GM18907 (cell line): Measurements from ENCODE around the gene MTG2.

Source experiments
- ATAC-seq: cut with Tn5 transposase; IDR thresholded peaks from one replicate; pipeline ENCODE4 v1.9.1; 2021; ENCODE audit warnings: mild to moderate bottlenecking, moderate library complexity; ENCODE audit not compliant: unreplicated experiment

The MTG2 gene

GRCh38 chr20:62162765-62163484, 19.9 kb upstream of the MTG2 start:
- ATAC-seq: no peak

- no peak for ATAC-seq
Observed at GRCh38 chr20:62163485-62163865, 19.4 kb upstream of the MTG2 start.

DNA sequence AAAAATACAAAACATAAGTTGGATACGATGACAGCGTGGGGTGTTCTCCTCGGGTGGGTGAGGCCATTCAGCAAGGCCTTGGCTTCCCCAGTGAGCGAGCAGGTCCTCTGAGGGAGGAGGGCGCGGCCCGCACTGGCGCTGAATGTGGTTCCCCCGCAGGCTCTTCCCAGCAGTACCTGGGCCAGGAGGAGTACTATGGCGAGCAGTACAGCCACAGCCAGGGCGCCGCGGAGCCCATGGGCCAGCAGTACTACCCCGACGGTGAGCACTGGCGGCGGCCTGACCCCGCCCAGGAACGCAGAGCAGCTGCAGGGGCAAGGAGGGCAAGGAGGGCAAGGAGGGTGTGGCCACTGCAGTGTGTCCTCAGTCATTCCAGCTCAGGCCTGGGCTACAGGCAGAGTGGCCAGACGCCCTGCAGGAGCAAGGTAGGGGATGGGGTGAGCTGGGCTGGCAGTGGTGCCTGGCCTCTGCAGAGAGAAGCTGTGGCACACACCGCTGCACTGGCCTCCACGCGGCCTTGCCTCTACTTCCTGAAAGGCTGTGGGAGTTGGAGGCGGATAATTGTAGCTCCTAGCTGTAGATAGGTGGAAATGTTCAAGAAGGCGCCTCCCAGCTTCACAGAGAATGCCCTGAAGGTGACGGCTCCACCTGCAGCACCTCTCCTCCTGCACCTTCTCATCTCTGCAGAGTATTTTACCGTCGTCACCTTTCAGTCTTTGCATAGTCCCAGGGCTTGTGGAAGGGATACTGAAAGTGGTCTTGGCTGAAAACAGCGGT, 18.7 kb upstream of the MTG2 start:
- no peak for ATAC-seq

- no peak for ATAC-seq
Observed at GRCh38 chr20:62164879-62165761, 17.7 kb upstream of the MTG2 start.

DNA sequence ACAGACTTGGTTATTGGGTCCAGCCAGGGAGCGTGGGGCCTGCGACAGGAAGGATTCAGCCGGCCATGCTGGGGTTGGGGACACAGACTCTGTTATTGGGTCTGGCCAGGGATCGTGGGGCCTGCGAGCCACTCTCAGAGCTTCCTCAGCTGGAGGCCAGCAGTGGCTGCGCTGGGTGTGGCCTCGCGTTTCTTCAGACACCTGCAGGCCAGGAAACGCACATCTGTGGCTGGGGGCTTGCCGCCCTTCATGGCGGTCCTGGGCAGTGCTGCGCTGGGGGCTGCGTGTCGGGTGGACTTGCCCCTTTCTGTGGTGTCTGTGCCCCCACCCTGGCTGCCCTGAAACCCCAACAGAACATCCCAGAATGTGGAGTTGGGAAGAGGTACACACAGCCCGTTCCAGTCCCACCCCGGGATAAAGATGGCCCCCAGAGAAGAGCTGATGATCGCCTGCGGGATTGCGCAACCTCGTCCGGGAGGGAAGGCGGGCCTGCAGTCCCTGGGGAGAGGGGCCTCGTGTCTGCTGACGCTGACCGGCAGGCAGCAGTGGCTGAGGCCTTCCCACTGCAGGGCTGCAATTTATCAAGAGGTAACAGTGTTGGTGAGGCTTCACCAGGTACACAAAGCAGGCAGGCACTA, 16.9 kb upstream of the MTG2 start:
- ATAC-seq: no peak

DNA sequence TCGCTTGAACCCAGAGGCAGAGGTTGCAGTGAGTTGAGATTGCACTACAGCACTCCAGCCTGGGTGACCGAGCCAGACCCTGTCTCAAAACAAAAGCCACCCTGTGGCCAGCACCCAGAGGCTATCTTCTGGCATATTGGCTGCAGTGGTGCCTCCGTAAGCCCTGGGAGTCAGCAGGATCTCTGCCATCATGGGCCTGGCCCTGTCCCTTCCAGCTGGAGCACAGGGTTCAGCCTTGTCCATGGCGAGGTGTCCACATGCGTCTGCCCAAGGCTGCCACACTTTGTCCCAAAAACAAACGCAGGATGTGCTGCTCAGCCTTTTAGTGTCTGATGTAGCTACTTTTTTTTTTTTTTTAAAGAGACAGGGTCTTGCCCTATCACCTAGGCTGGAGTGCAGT, 15.4 kb upstream of the MTG2 start:
- no peak for ATAC-seq

- no peak for ATAC-seq
Observed at GRCh38 chr20:62168061-62168460, 14.8 kb upstream of the MTG2 start.

GRCh38 chr20:62168890-62169435, 13.9 kb upstream of the MTG2 start:
- no peak for ATAC-seq

- ATAC-seq: no peak
Observed at GRCh38 chr20:62170536-62170935, 12.3 kb upstream of the MTG2 start.

DNA sequence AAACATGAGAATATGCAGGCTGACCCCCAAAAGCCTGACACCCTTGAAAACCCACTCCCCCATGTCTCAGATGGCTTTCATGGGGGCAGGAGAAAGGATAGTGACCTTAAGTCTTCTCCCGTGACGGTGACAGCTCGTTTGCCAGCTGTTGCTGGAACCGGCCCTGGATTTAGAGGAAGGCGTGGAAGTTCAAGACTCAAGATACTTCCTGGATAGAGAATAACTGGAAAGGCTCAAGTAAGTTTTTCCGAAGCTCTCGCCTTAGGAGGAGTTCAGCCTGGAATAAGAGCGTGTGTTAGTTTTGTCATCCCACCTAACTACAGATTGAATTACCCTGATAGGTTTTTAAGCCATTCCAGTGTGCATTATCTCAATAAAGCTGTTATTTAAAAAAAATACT, 11.6 kb upstream of the MTG2 start:
- ATAC-seq: no peak

GRCh38 chr20:62172666-62173065, 10.2 kb upstream of the MTG2 start:
- no peak for ATAC-seq

- no peak for ATAC-seq
Observed at GRCh38 chr20:62174021-62174804, 8.6 kb upstream of the MTG2 start.

DNA sequence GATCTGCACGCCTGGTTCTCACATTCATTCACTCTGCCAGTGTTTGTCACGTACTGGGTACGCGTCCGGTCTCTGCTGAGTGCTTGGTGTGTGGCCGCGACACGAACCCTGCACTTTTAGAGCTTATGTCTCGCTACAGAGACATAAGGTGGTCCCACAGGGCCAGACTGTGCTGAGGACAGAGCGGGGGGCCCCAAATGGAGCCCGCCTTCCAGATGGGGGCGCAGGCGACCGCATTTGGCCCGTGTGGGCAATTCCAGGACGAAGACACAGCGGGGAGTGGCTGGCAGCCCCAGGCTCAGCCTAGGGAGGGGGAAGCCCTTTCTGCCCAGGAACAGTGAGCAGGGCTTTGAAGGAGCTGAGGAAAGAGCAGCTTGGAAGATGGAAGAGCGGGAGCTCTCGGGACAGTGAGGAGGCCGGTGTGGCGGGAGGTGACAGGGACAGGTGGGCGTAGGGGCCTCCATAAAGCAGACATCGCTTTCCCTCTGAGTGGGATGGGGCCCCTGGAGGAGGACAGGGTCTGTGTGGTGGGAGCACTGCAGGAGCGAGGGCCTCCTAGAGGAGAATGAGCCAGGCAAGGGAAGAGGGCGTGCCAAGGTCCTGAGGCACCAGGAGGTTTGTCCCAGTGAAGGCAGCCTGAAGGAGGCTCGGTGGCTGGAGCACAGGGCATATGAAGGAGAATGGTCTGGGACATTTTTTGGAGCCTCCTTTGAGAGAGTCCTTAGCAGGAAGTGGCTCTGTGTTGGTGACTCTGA, 7.8 kb upstream of the MTG2 start:
- ATAC-seq: no peak

- ATAC-seq: no peak
Observed at GRCh38 chr20:62175711-62176110, 7.1 kb upstream of the MTG2 start.

- no peak for ATAC-seq
Observed at GRCh38 chr20:62176866-62177265, 6.0 kb upstream of the MTG2 start.

DNA sequence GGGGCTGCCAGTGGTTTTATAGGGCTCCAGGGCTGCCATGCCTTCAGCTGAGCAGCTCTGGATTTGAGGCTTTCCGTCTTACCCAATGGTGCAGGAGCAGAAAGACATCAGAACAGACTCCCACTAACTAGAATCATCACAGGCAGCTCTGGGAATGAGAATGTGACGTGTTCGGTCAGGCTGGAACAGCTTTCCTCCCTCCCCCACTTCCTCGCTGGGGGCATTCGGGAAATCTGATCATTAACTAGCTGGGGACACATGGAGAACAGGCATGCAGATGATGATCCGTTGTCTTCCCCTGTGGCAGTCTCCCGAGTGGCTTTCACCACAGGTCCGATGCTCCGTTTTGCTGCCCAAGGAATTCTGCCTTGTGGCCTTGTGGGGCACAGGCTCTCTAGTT, 5.5 kb upstream of the MTG2 start:
- no peak for ATAC-seq

DNA sequence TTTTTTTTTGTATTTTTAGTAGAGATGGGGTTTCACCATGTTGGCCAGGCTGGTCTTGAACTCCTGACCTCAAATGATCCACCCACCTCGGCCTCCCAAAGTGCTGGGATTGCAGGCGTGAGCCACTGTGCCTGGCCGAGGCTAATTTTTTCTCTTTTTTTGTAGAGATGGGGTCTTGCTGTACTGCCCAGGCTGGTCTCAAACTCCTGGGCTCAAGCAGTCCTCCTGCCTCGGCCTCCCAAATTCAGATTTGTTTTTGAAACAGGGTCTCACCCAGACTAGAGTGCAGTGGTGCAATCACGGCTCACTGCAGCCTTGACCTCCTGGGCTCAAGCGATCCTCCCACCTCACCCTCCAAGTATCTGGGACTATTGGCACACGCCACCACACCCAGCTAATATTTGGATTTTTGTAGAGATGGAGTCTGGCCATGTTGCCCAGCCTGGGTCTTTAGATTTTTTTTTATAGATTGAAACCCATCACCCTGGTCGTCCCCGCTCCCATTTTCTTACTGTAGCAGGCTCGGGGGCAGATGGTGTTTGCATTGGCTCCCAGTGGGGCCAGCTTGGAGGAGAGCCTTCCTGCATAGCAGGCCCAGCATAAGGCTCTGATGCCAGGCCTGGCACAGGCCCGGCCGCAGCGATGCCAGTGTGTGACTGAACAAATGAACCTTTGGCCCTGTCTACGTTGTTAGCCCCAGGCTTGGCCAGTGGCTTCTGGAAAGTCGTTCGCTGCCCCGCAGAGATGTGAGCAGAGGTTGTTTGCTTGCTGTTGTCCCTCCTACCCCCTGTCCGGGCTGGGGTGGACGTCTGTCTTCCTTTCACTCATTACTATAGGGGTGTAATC, 4.3 kb upstream of the MTG2 start:
- no peak for ATAC-seq

- ATAC-seq: no peak
Observed at GRCh38 chr20:62179162-62179504, 3.7 kb upstream of the MTG2 start.

GRCh38 chr20:62181808-62182207, 1.0 kb upstream of the MTG2 start:
- no peak for ATAC-seq
